Measurements from ENCODE around the gene THADA. TPM values are rescaled to one million over a fixed set of nuclear protein-coding genes. Genes with fewer than 3 reads are reported as not detected.

Gene THADA
- total RNA-seq, 1 donor, result 33.2 TPM

- H3K4me3 ChIP-seq (ENCODE audit: low read depth, low read length), result no peak overlapping the region
- no peak for TF ChIP-seq CTCF (IDR thresholded peaks at IDR 0.05; ENCODE audit: insufficient read depth, low read depth, low read length)
- no peak for DNase-seq (ENCODE audit: low read depth)
These were observed 380.1 kb downstream of the THADA start for GRCh38 chr2:43215673-43216255.

- H3K4me3 ChIP-seq (ENCODE audit: low read depth, low read length), result no peak overlapping the region
- DNase-seq (ENCODE audit: low read depth), result no peak
- no peak for TF ChIP-seq CTCF (IDR thresholded peaks at IDR 0.05; ENCODE audit: insufficient read depth, low read depth, low read length)
These were observed 381.6 kb downstream of the THADA start for GRCh38 chr2:43214253-43214652.

- H3K4me3 ChIP-seq (ENCODE audit: low read depth, low read length), result no peak overlapping the region
- TF ChIP-seq CTCF (IDR thresholded peaks at IDR 0.05; ENCODE audit: insufficient read depth, low read depth, low read length), result no peak
- no peak for DNase-seq (ENCODE audit: low read depth)
These were observed 382.9 kb downstream of the THADA start for GRCh38 chr2:43212931-43213330.

- no peak for TF ChIP-seq CTCF (IDR thresholded peaks at IDR 0.05; ENCODE audit: insufficient read depth, low read depth, low read length)
- no peak for DNase-seq (ENCODE audit: low read depth)
- H3K4me3 ChIP-seq (ENCODE audit: low read depth, low read length), result no peak overlapping the region
These were observed 383.5 kb downstream of the THADA start for GRCh38 chr2:43212216-43212835.

- peak; percentile 93 for DNase-seq (ENCODE audit: low read depth)
- no peak overlapping the region for H3K4me3 ChIP-seq (ENCODE audit: low read depth, low read length)
- TF ChIP-seq CTCF (IDR thresholded peaks at IDR 0.05; ENCODE audit: insufficient read depth, low read depth, low read length), result no peak
These were observed 385.2 kb downstream of the THADA start for GRCh38 chr2:43210467-43211303.

- H3K4me3 ChIP-seq (ENCODE audit: low read depth, low read length), result no peak overlapping the region
- DNase-seq (ENCODE audit: low read depth), result no peak
- TF ChIP-seq CTCF (IDR thresholded peaks at IDR 0.05; ENCODE audit: insufficient read depth, low read depth, low read length), result no peak
These were observed 385.7 kb downstream of the THADA start for GRCh38 chr2:43210125-43210466.

All from fibroblast of villous mesenchyme (primary cell).